Stimulated activated CD8-positive, alpha-beta memory T cell treated with anti-CD3 and anti-CD28 coated beads, Interleukin-15, amount 100 ng/mL, for 48 hours (primary cell): ENCODE data around the gene KCNJ16.

ENCODE experiments used
- DNase-seq, 2 donors: peaks; one replicate each; pipeline ENCODE4 v3.0.0-alpha.2; 2020; ENCODE audit warnings: low read depth in 2 of 2

Gene KCNJ16

GRCh38 chr17:70098030-70098429 lies 23.0 kb downstream of the KCNJ16 start:
- no peak for DNase-seq

DNA sequence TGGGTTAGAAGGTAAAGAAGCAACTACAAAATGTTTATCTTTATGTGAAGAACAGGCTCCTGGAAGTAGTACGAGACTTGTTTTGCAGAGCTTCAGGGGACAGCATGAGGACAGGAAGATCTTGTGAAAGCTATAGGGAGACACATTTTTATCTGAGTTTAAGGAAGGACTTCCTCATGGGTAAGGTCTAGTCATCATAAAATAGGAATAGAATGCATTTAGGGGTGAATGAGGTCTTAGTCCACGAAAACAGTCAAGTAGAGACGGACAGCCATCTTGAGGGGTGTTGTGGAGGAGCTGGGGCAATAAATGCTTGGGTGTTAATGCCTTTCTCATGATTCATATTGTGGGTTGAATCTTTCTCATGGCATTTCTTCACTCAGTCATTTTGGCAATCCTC lies 24.3 kb downstream of the KCNJ16 start:
- no peak for DNase-seq

- DNase-seq: no peak
Measured at GRCh38 chr17:70099884-70100283, 24.9 kb downstream of the KCNJ16 start.

DNA sequence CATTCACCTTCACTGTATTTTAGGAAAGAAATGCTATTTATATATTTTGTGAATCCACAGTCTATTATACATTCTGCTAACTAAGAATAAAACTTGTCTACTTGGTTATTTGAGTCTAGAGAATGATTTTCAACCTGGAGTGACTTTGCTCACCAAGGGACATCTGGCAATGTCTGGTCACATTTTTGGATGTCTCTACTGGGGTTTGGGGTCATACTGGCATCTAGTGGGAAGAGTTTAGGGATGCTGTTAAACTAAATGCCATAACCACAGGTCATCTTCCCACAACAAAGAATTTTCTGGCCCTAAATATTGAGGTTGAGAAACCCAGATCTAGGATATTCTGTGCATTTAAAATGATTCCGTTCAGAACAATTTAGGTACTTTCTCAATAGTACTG lies 26.0 kb downstream of the KCNJ16 start:
- no peak for DNase-seq

DNA sequence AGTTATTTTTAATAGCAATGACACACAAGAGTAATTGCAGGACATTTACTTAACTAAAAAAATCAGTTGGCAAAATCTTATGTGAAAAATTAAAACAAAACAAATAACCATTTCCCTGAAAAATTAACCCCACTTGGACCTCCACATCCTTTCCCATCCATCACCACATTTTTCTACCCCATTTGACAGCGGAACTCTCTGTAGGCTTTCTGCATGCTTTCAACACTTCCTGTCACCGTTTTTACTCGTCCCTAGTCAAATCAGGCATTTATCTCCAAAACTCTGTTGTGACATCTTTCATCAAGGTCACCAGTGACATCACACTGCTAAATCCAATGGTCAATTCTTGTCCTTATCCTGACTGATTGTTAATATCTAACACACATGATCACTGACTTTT lies 27.5 kb downstream of the KCNJ16 start:
- no peak for DNase-seq

DNA sequence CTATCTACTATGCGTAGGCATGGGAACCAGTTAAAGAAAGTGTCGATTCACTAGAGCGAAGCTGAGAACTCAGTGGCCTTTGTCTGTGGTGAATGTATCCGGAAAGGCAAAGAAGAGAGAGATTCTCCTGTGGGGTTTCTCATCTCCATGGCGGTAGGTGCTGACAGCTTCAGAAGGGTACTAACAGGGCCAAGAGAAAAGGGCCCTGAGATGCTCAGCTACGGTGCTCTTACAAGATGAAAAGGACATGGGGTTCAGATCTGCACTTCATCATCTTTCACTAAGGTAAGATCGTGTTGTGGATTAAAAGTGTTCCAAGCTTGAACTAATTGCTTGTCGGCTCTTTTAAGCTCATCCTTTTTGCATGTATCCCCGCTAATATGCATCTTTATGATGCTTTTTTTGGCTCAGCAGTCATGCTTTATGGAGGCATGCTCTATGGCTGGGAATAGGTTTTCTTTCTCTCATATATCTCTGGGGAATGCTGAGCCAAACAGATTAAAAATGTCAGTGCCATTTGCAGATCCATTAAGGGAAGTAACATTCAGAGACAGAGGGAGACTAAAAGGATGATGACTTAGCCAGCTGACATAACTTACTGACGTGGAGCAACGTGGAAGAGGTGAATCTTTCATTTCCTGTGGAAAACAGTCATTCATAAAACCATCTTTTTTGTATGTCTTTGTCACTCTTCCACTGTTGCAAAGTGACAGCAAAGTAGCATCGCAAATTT lies 29.9 kb downstream of the KCNJ16 start:
- DNase-seq: no peak

GRCh38 chr17:70105641-70106040 lies 30.6 kb downstream of the KCNJ16 start:
- no peak for DNase-seq

DNA sequence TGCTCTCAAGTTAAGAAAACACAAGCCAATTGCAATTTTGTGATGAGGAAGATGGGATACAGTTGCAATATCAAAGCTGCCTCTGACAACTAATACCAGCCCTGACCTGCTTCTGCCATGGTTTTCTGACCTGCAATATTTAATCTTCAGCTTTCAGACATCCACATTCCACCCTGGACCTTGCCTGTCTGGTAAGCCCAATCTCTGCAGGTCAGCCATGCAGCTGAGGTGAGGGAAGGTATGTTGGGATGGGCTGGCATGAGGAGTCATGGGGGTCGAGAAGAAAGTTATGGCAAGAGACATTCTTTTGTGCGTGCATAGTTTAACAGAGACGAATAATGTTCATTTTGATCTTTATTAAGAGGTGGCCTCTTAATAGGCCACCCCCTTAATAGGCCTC lies 31.5 kb downstream of the KCNJ16 start:
- DNase-seq: no peak

- DNase-seq: no peak
Measured at GRCh38 chr17:70107441-70107840, 32.4 kb downstream of the KCNJ16 start.

DNA sequence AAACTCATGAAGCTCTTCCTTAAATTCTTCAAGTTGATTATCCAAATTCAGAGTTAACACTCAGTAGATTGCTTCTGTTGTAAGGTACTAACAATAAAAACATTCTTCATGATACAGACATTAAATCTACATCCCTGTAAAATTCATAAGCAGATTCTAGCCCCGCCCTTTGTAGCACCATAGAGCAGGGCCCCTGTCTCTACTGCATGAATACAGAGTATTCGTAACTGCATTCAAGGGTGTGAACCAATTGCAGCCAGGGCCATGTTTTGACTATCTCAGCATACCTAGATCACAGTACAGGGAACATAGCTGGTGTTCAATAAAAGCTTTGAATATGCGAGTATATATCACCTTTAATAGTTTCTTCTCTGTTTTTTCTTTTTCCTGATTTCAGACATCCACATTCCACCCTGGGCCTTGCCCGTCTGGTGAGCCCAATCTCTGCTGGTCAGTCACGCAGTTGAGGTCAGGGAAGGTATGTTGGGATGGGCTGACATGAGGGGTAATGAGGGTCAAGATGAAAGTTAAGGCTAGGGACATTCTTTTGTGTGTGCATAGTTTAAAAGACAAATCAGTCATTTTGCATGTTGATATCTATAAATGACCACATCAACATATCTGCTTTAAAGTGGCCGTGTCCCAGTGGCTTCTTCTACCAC lies 33.0 kb downstream of the KCNJ16 start:
- DNase-seq: no peak

DNA sequence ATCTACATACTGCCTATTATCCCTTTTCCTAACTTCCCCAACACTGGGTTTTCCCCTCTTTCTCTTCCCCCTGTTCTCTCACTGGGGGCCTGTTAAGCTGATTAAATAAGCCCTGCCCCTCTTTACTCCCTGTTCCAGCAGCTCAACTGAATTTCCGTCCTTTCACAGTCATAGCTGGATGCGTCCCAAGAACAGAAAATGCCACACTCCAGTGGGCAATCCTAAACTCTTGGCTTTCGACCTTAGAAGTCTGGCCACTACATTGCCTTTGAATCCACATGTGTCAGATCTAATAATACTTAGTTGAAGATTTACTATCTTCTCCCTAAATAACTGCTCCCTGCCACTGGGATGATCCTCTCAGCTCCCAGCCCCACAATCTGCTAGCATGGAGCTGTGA lies 34.5 kb downstream of the KCNJ16 start:
- DNase-seq: no peak

DNA sequence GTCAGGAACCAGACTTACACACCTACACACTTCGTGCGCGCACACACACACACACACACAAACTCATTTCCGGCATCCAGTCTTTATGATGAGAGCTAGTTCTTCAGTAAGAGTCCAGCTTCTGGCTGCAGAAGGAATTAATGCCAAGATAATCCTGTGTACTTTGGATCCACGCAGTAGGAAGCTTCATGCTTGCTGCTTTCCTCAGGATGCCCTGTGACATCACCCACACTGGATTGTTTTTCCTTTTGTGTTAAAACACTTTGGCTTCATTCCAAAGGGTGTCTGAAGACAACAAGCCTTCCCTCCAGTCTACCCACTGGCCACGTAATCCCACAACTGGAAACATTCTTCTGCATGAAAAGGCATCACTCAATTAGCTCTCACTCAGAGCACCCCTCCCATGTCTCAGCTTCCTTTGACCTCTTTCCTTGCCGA lies 35.4 kb downstream of the KCNJ16 start:
- DNase-seq: no peak

DNA sequence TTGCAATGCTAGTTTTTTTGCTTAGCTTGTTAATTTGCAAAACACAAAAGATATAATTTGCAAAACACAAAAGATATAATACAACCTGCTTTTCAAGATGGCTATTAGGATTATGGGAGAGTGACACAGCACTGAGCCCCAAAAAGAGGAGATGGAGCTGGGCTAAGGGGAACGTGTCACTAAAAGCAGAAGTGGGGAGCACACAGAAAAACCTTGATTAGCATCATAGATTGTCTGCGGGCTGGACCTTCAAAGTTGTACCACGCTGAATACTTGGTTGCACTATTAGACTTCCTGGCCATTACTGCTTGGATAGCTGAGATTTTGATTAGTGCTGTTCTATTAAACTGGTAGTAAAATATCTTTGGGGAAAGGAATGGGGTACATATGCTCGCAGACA lies 36.2 kb downstream of the KCNJ16 start:
- no peak for DNase-seq

GRCh38 chr17:70114405-70114804 lies 39.4 kb downstream of the KCNJ16 start:
- no peak for DNase-seq

DNA sequence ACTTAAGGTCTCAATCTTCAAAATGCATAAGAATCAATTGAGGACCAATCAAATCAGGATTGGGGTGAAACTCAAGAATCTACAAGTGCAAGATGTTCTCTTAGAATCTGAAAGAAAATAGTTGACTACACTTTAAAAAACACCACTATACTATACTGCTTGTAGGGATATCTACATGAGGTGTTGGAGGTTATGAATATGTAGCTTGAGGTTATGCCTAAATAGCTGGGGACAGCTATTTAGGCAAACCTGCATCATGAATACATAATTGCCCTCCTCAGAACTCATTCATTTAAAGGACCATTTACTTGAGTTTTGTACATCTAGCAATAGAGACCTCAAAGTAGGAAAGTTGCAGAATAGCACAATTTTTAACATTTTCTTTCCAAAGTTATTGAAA lies 40.1 kb downstream of the KCNJ16 start:
- DNase-seq: no peak

- no peak for DNase-seq
Measured at GRCh38 chr17:70116919-70117318, 41.9 kb downstream of the KCNJ16 start.

- no peak for DNase-seq
Measured at GRCh38 chr17:70119545-70119944, 44.5 kb downstream of the KCNJ16 start.

- no peak for DNase-seq
Measured at GRCh38 chr17:70119983-70120382, 45.0 kb downstream of the KCNJ16 start.

GRCh38 chr17:70120425-70120824 lies 45.4 kb downstream of the KCNJ16 start:
- no peak for DNase-seq

GRCh38 chr17:70121126-70121525 lies 46.1 kb downstream of the KCNJ16 start:
- no peak for DNase-seq

GRCh38 chr17:70123193-70123592 lies 48.2 kb downstream of the KCNJ16 start:
- DNase-seq: no peak

DNA sequence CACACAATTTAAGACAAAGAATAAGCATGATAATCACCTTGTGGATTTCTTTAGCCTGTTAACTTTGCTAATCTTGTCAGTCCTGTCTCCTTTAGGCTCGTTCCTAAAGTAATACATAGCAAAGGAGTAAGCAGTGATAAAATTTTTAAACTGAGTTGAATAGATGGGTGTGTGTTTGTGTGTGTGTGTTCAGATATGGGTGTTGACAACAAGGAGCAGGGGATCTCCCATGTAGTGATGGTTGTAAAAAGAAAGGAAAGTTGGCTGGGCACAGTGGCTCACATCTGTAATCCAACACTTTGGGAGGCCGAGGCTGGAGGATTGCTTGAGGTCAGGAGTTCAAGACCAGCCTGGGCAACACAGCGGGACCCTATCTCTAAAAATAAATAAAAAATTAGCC lies 49.7 kb downstream of the KCNJ16 start:
- DNase-seq: no peak

GRCh38 chr17:70127221-70127873 lies 52.3 kb downstream of the KCNJ16 start:
- no peak for DNase-seq
